Fibroblast of the conjunctiva (primary cell): ENCODE data around the gene ULBP1.
"Not testable (repeated sequence)": the region's sequence is repeated elsewhere in the genome, so short reads cannot be mapped to it uniquely, and the experiment has no call there.

ENCODE experiments used
- DNase-seq: peaks from one replicate; pipeline ENCODE4 v3.0.0-alpha.2; 2010; ENCODE audit warnings: low read depth

Gene ULBP1

DNA sequence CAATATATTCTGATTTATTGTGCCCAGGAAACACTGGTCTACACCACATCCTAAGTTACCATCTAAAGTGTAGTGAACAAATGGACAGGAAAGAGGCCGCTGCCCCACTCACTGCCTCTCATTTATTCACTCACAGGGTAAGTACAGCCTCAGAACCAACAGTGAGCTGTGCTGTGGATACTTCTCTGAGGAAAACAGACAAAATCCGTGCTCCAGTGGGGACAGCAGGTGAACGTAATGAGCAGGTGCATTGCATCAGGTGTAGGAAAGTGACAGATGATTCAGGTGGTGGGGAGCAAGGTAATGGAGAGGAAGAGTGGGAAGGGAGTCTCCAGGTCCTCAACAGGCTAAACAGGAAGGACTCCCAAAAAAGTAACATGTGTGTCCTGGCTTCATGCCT lies 30.3 kb upstream of the ULBP1 start:
- no peak for DNase-seq

DNA sequence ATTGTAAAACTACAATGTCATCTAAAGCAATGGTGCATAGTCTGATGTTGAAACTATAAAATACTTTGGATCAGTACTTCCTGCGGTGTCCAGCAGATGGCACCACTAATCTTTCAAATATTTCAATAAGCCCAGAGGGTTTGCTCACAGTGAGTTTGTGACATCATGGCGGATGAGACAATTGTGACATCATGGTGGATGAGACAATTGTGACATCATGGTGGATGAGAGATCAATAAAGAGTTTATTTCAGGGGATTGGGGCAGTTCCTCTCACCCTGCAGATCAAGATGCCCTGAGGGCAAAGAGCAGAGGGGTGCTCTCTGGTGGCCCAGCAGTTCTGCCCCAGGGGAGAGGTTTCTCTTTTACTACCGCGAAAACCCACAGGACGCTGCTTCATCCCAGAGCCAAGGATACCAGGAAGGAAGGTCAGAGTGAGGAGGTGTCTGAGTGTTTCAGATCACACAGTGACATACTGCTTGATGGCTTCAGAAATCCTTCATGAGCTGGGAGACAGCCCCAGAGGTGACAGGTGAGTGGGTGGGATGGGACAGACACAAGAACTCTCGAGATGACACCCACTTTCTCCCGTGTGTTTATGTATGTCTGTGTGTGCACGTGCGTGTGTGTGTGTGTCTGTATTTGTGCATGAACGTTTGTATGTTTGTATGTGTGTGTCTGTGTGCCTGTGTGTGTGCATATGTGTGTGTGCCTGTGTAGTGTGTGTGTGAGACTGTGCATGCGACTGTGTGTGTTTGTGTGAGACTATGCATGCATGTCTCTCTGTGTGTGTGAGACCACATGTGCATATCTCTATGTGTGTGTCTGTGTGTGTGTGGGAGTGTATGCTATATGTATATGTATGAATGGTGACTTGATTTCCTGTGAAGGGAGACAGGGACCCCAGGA lies 29.2 kb upstream of the ULBP1 start:
- DNase-seq, result peak; percentile 42

GRCh38 chr6:149935246-149935645 lies 28.5 kb upstream of the ULBP1 start:
- DNase-seq, result no peak

DNA sequence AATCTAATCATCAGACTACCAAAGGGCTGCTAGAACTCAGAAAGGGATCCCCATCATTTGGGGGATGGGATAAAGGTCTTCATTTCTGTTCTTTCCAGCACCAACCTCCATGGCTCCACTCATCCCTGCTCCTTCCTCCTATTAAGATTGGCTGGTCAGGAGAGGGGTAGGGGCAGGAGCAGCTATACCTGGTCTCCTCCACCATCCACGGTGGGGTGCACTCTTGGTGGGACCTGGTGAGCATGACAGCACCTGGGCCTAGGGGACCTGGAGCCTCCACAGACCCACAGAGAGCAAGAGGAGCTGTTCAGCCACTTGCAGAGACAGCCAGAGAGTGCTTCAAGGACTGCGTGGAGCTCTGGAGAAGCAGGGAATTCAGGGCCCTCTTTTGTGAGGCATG lies 28.1 kb upstream of the ULBP1 start:
- no peak for DNase-seq

GRCh38 chr6:149936743-149937142 lies 27.0 kb upstream of the ULBP1 start:
- DNase-seq, result no peak

DNA sequence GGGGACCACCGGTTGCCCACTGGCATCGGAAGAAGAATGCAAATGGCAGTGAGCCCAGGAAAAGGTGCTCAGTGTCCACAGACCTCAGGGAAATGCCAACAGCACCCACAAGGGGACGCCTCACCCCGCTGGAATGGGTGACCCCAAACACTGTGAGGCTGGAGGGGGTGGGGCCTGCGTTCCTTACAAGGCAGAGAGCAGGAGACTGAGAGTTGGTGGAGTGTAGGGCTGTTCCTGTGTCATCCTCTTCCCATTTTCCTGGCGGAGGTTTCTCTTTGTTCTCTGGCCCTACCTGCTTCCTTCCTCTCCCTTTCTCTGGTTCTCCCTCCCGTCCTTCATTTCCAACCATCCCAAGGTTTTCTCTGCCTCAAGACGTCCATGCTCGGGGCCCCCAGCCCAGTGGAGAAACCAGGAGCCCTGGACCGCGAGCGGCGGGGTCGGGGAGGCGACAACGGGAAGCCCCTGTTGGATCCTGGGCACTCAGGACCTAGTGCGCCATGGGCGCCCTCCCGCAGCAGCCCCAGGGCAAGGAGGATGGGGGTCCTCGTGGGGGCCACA lies 25.7 kb upstream of the ULBP1 start:
- DNase-seq, result not testable (repeated sequence)

DNA sequence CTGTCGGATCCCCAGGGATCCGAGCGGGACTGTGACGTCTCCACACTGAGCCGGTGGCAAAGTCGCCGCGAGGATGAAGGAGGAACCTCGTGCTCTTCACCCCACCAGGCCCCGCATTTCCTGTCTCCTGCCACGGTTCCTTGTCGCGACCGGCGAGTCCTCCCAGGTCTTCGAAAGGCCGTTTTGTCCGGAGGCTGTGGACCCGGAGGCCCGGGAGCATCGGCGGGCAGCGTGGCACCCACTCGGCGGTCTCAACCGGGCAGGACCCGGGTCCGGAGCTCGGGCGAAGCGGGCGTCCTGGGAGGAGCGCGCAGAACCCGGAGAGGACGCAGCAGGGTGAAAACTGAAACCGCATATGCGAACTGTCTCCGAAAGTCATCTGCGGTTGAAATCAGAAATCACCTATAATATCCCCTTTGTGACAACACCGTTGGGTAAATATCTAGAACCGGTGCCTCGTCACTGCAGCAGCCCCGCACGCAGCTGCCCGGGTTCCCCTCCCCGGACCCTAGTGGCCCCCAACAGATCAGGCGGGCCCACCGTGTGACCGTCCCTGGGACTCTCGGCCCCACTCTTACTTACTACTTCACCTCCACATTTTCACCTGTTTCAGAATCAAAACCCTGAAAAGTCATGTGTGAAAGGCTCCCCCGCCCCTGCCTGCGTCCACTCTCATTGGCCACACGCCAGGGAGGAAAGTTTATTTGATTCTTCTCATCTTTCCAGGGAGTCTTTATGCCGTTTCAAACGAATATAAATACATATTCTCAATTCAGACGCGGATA lies 25.0 kb upstream of the ULBP1 start:
- no peak for DNase-seq

DNA sequence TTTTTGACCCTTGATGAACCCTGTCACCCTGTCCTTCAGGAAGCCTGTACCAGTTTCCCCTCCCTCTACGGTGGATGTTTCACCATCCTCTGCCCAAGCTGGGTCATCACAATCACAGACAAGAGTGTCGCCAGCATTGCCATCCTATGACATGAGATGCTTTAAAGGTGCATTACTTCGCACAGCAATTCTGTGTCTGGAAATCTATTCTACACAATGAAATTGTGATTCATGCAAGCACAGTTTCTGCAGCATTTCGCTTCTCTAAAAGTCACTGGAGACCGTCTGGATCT lies 24.4 kb upstream of the ULBP1 start:
- no peak for DNase-seq

- DNase-seq, result no peak
These were observed 23.7 kb upstream of the ULBP1 start for GRCh38 chr6:149939909-149940671.

- no peak for DNase-seq
These were observed 23.1 kb upstream of the ULBP1 start for GRCh38 chr6:149940672-149940982.

- DNase-seq, result peak; percentile 83
These were observed 21.9 kb upstream of the ULBP1 start, which contains the start of gene ULBP2 for GRCh38 chr6:149941583-149942460. Gene ULBP2 (plus strand): TSS chr6:149942014. CDS start chr6:149942073, 59 bp downstream.

DNA sequence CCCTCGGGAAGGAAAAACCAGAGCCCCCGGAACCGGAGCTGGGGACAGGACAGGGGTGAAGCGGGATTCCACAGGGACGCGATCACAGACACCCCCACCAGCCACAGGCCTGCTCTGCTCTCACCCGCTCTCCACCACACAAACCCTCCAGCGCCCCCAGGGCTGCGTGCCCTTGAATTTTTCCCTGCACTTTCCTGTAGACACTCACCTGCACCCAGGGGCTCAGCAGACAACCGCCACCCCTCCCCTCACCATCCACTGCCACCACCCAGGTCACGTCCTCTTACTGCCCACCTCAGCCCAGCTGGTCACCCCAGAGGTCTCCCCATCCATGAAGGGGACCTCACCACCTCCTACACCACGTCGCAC lies 21.3 kb upstream of the ULBP1 start:
- no peak for DNase-seq

DNA sequence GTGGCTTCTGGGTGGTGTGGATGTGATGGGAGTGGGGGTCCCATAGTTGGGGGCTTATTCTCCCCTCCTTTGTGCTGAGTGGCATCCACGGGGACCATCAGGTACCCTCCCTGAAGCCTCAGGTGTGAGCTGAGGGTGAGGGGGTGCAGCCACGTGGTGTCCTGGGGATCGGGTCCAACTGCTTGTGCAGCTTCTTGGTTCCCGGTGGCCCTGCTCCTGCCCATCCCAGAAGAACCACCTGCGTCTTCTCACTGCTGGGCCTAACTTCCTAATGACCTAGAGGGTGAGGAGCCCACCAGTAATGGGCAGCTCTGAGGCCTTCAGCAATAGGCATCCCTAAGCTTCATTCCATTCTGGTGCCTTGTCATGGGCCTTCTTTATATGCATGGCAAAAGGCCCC lies 20.4 kb upstream of the ULBP1 start:
- DNase-seq, result not testable (repeated sequence)

GRCh38 chr6:149945276-149945675 lies 18.5 kb upstream of the ULBP1 start:
- not testable (repeated sequence) for DNase-seq

- not testable (repeated sequence) for DNase-seq
These were observed 17.1 kb upstream of the ULBP1 start for GRCh38 chr6:149946631-149947030.

DNA sequence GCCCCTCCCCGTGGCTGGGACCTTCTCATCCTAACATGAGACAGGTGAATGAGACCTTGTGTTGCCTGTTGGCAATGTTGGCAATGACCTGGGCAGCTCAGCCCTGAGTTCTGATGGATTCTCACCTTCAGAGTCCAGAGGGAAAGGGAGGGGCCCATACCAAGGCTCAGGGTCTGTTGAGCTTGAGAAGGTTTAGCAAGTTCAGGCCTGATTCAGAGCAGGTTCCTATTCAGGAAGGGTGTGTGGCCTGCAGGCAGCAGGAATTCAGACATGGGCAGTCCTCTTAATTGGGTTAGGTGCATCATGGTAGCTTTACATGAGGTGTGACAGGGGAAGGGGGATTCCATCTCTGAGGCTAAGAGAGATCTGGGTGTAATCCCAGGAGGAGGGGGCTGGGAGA lies 16.2 kb upstream of the ULBP1 start:
- DNase-seq, result not testable (repeated sequence)

DNA sequence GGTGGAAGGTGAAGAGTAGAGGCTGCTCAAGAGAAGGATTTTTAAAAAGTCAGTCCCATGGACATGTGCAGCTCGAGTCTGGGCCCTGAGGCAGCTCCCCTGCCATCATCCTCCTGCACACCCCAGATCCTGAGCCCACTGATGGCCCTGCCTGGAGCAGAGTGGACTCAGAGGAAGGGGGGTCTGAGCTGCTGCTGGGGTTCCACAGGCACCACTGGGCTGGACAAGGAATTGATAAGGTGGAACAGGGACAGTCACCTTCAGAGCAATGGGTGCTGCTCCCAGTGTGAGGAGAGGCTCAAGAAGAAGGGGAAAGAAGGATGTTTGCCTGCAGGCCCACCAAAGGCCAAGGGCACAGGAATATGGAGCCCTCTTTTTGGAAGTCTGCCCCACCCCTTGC lies 15.7 kb upstream of the ULBP1 start:
- no peak for DNase-seq

DNA sequence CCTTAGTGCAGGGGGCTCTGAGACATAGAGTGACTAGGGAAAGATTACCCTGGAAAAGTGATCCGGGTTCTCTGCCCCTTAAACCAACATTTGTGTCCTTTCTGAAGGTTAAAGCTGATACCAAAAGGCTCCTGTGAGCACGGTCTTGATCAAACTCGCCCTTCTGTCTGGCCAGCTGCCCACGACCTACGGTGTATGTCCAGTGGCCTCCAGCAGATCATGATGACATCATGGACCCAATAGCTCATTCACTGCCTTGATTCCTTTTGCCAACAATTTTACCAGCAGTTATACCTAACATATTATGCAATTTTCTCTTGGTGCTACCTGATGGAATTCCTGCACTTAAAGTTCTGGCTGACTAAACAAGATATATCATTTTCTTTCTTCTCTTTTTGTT lies 15.1 kb upstream of the ULBP1 start:
- DNase-seq, result no peak

- DNase-seq, result no peak
These were observed 13.3 kb upstream of the ULBP1 start for GRCh38 chr6:149950423-149950822.

- no peak for DNase-seq
These were observed 12.6 kb upstream of the ULBP1 start for GRCh38 chr6:149951096-149951495.

GRCh38 chr6:149951626-149952025 lies 12.1 kb upstream of the ULBP1 start:
- DNase-seq, result no peak
